Measurements from ENCODE around the gene NECAP2. TPM values are rescaled to one million over a fixed set of nuclear protein-coding genes. Genes with fewer than 3 reads are reported as not detected.
"Not testable (repeated sequence)": the region's sequence is repeated elsewhere in the genome, so short reads cannot be mapped to it uniquely, and the experiment has no call there.

The NECAP2 gene
- total and polyA plus RNA-seq, 2 experiments from 2014 or later = 48.9 to 55.2 TPM

- Histone ChIP-seq H3K79me2 (no peaks in the 10 kb centered on the region), H3K4me2 (no peak overlapping the region), H4K20me1 (ENCODE audit: insufficient read depth, poor library complexity, severe bottlenecking) (no peaks in the 10 kb centered on the region), H2AFZ (no peak overlapping the region), H3K4me3 (no peak overlapping the region), H3K4me1 (ENCODE audit: insufficient read depth) (no peaks in the 10 kb centered on the region), H3K27ac (no peak overlapping the region), H3K36me3 (replicated peaks; ENCODE audit: insufficient read depth, low read depth) (no peaks in the 10 kb centered on the region), H3K9me3 (ENCODE audit: low read depth) (no peaks in the 10 kb centered on the region), H3K9me2 (replicated peaks; ENCODE audit: insufficient read depth) (no peaks in the 10 kb centered on the region), H3K27me3 (no peaks in the 10 kb centered on the region)
- DNase-seq (ENCODE audit: low spot score) = no peak
- 94% methylated on average over 21 of the region's 21 CpGs for WGBS (ENCODE audit: low lambda C conversion rate, missing lambda C conversion rate)
- no peak for TF ChIP-seq EZH2phosphoT487 (IDR thresholded peaks at IDR 0.05; ENCODE audit: low read depth, severe bottlenecking, unreplicated experiment)
- no peak for TF ChIP-seq EZH2 (IDR thresholded peaks at IDR 0.05; ENCODE audit: borderline replicate concordance)
- TF ChIP-seq CTCF (IDR thresholded peaks at IDR 0.05; ENCODE audit: poor library complexity) = no peak
Observed at GRCh38 chr1:16464917-16465625, 24.5 kb downstream of the NECAP2 start.

GRCh38 chr1:16468558-16468957, 28.0 kb downstream of the NECAP2 start:
- no peak overlapping the region for H2AFZ ChIP-seq
- H3K4me1 ChIP-seq (ENCODE audit: insufficient read depth) = no peaks in the 10 kb centered on the region
- H3K4me3 ChIP-seq = no peak overlapping the region
- no peaks in the 10 kb centered on the region for H3K27me3 ChIP-seq
- no peak overlapping the region for H3K4me2 ChIP-seq
- no peak overlapping the region for H3K27ac ChIP-seq
- no peak for TF ChIP-seq EZH2 (IDR thresholded peaks at IDR 0.05; ENCODE audit: borderline replicate concordance)
- no peak for TF ChIP-seq EZH2phosphoT487 (IDR thresholded peaks at IDR 0.05; ENCODE audit: low read depth, severe bottlenecking, unreplicated experiment)
- no peak for TF ChIP-seq CTCF (IDR thresholded peaks at IDR 0.05; ENCODE audit: poor library complexity)
- 71% methylated on average over 3 of the region's 3 CpGs for WGBS (ENCODE audit: low lambda C conversion rate, missing lambda C conversion rate)
- H3K79me2 ChIP-seq = no peaks in the 10 kb centered on the region
- H3K36me3 ChIP-seq (replicated peaks; ENCODE audit: insufficient read depth, low read depth) = no peaks in the 10 kb centered on the region
- no peaks in the 10 kb centered on the region for H3K9me3 ChIP-seq (ENCODE audit: low read depth)
- H4K20me1 ChIP-seq (ENCODE audit: insufficient read depth, poor library complexity, severe bottlenecking) = no peaks in the 10 kb centered on the region
- H3K9me2 ChIP-seq (replicated peaks; ENCODE audit: insufficient read depth) = no peaks in the 10 kb centered on the region
- DNase-seq (ENCODE audit: low spot score) = no peak

GRCh38 chr1:16474166-16474800, 33.8 kb downstream of the NECAP2 start:
- no peaks in the 10 kb centered on the region for H3K4me1 ChIP-seq (ENCODE audit: insufficient read depth)
- DNase-seq (ENCODE audit: low spot score) = no peak
- H3K9me3 ChIP-seq (ENCODE audit: low read depth) = no peaks in the 10 kb centered on the region
- no peaks in the 10 kb centered on the region for H3K9me2 ChIP-seq (replicated peaks; ENCODE audit: insufficient read depth)
- no peaks in the 10 kb centered on the region for H3K27me3 ChIP-seq
- no peak for TF ChIP-seq EZH2phosphoT487 (IDR thresholded peaks at IDR 0.05; ENCODE audit: low read depth, severe bottlenecking, unreplicated experiment)
- no peak for TF ChIP-seq CTCF (IDR thresholded peaks at IDR 0.05; ENCODE audit: poor library complexity)
- no peak for TF ChIP-seq EZH2 (IDR thresholded peaks at IDR 0.05; ENCODE audit: borderline replicate concordance)
- 97% methylated on average over 28 of the region's 28 CpGs for WGBS (ENCODE audit: low lambda C conversion rate, missing lambda C conversion rate)
- no peak overlapping the region for H2AFZ ChIP-seq
- H3K79me2 ChIP-seq = no peaks in the 10 kb centered on the region
- H3K36me3 ChIP-seq (replicated peaks; ENCODE audit: insufficient read depth, low read depth) = no peaks in the 10 kb centered on the region
- no peaks in the 10 kb centered on the region for H4K20me1 ChIP-seq (ENCODE audit: insufficient read depth, poor library complexity, severe bottlenecking)
- H3K4me2 ChIP-seq = no peak overlapping the region
- H3K27ac ChIP-seq = no peak overlapping the region
- no peak overlapping the region for H3K4me3 ChIP-seq

- not testable (repeated sequence) for H4K20me1 ChIP-seq (ENCODE audit: insufficient read depth, poor library complexity, severe bottlenecking); H3K79me2 ChIP-seq; H3K36me3 ChIP-seq (replicated peaks; ENCODE audit: insufficient read depth, low read depth); DNase-seq (ENCODE audit: low spot score); H3K27ac ChIP-seq; H2AFZ ChIP-seq; H3K9me2 ChIP-seq (replicated peaks; ENCODE audit: insufficient read depth); H3K4me1 ChIP-seq (ENCODE audit: insufficient read depth); H3K4me3 ChIP-seq; H3K4me2 ChIP-seq; H3K9me3 ChIP-seq (ENCODE audit: low read depth); H3K27me3 ChIP-seq
- 100% methylated on average over 2 of the region's 2 CpGs for WGBS (ENCODE audit: low lambda C conversion rate, missing lambda C conversion rate)
Observed at GRCh38 chr1:16474891-16475290, 34.4 kb downstream of the NECAP2 start.

GRCh38 chr1:16475771-16476770, 35.5 kb downstream of the NECAP2 start:
- not testable (repeated sequence) for H4K20me1 ChIP-seq (ENCODE audit: insufficient read depth, poor library complexity, severe bottlenecking); H3K27ac ChIP-seq; H3K4me1 ChIP-seq (ENCODE audit: insufficient read depth); H3K9me2 ChIP-seq (replicated peaks; ENCODE audit: insufficient read depth); H2AFZ ChIP-seq; H3K9me3 ChIP-seq (ENCODE audit: low read depth); H3K36me3 ChIP-seq (replicated peaks; ENCODE audit: insufficient read depth, low read depth); DNase-seq (ENCODE audit: low spot score); H3K27me3 ChIP-seq; H3K4me3 ChIP-seq; H3K4me2 ChIP-seq; H3K79me2 ChIP-seq
- WGBS (ENCODE audit: low lambda C conversion rate, missing lambda C conversion rate) = 94% methylated on average over 28 of the region's 29 CpGs

All from hepatocyte (in vitro differentiated cells).